CD4-positive, alpha-beta T cell (primary cell): ENCODE results near the gene NR4A3. TPM values are rescaled to one million over a fixed set of nuclear protein-coding genes. Genes with fewer than 3 reads are reported as not detected.

Experiments
- ATAC-seq: fragments of 200-7000 bp; cut with Tn5 transposase; one replicate; pipeline ENCODE4 v1.10.0; 2022; ENCODE audit warnings: mild to moderate bottlenecking; ENCODE audit not compliant: poor library complexity
- CTCF ChIA-PET: fragments of 350-600 bp; sonication (Branson Sonifier 250); formaldehyde crosslinking; loops from one replicate; lab custom pipeline; 2021; ENCODE audit warnings: antibody characterized with exemption, inconsistent platforms; lab: Charles Lee
- POLR2A ChIA-PET: fragments of 350-600 bp; sonication (Branson Sonifier 250); formaldehyde crosslinking; loops from one replicate; lab custom pipeline; 2021; ENCODE audit warnings: antibody characterized with exemption, inconsistent platforms; lab: Charles Lee
- DNase-seq, 14 experiments: peaks; one replicate each; pipeline ENCODE4 v3.0.0-alpha.2; 2013 to 2020; ENCODE audit warnings: mixed read lengths in 2 of 14
- H3K27ac ChIP-seq, 2 donors: one replicate each; pipeline versions ENCODE4 v1.5.1 to v1.7.0; 2013; ENCODE audit warnings: low read length in 2 of 2, low read depth in 1 of 2, mild to moderate bottlenecking in 1 of 2
- H3K27me3 ChIP-seq, 2 experiments: 1 replicate in 1 of 2; 2 replicates in 1 of 2; pipeline versions ENCODE4 v1.6.1 to v1.7.0; 2013; ENCODE audit warnings: low read length in 2 of 2, control low read depth in 1 of 2, mild to moderate bottlenecking in 1 of 2, moderate library complexity in 1 of 2; ENCODE audit not compliant: insufficient read depth in 2 of 2, control insufficient read depth in 1 of 2
- H3K36me3 ChIP-seq: one replicate; pipeline ENCODE4 v1.6.1; 2013; ENCODE audit warnings: low read length, control low read depth; ENCODE audit not compliant: insufficient read depth
- H3K4me1 ChIP-seq: one replicate; pipeline ENCODE4 v1.6.1; 2013; ENCODE audit warnings: low read length, control low read depth; ENCODE audit not compliant: insufficient read depth
- H3K4me3 ChIP-seq: one replicate; pipeline ENCODE4 v1.5.1; 2013; ENCODE audit warnings: mild to moderate bottlenecking, low read length, moderate library complexity
- H3K9me3 ChIP-seq, 2 experiments: 1 replicate in 1 of 2; 2 replicates in 1 of 2; pipeline versions ENCODE4 v1.6.1 to v1.7.0; 2013; ENCODE audit warnings: low read length in 2 of 2, mild to moderate bottlenecking in 2 of 2, control low read depth in 1 of 2, moderate library complexity in 1 of 2; ENCODE audit not compliant: control insufficient read depth in 1 of 2, insufficient read depth in 1 of 2
- H3K27ac Mint-ChIP-seq: one replicate; pipeline ENCODE4 v1.8.0; 2020; ENCODE audit warnings: mixed read lengths
- H3K27me3 Mint-ChIP-seq: one replicate; pipeline ENCODE4 v1.8.0; 2021; ENCODE audit warnings: mixed read lengths
- H3K36me3 Mint-ChIP-seq: one replicate; pipeline ENCODE4 v1.8.0; 2021; ENCODE audit warnings: low read depth, mixed read lengths
- H3K4me1 Mint-ChIP-seq: one replicate; pipeline ENCODE4 v1.8.0; 2021; ENCODE audit warnings: low read depth, mixed read lengths
- H3K4me3 Mint-ChIP-seq: one replicate; pipeline ENCODE4 v1.8.0; 2020; ENCODE audit warnings: mild to moderate bottlenecking, mixed read lengths
- H3K9me3 Mint-ChIP-seq: one replicate; pipeline ENCODE4 v1.8.0; 2020; ENCODE audit warnings: mixed read lengths
- CTCF ChIP-seq: fragments of 200-600 bp; IDR thresholded peaks from one replicate; pipeline ENCODE4 v1.8.0; 2022; ENCODE audit warnings: antibody characterized with exemption, mild to moderate bottlenecking
- intact Hi-C, 2 experiments: fragments of 100-400 bp; cut with DNase I in 1 of 2; cut with micrococcal nuclease in 1 of 2; formaldehyde crosslinking; loops; one replicate each; pipeline versions ENCODE4 v1.15.1 to v1.9.0; 2023 to 2025; cut with DNase I, micrococcal nuclease
- total RNA-seq, 174 experiments: library from RNA in 2 of 174; stranded (reverse) in 2 of 174; gene quantifications; one replicate each; pipeline ENCODE4 v1.2.3 and lab custom pipeline; 2021 to 2026

NR4A3 gene
- total RNA-seq, 2 experiments from 2014 or later: 42.4 to 44.6 TPM

- no peak overlapping the region for H3K27ac ChIP-seq
- DNase-seq: no peak
- H3K4me1 ChIP-seq: no peaks in the 10 kb centered on the region
- H3K36me3 ChIP-seq: no peaks in the 10 kb centered on the region
- Mint-ChIP-seq H3K4me1 (no peaks in the 10 kb centered on the region), H3K36me3 (no peaks in the 10 kb centered on the region), H3K4me3 (no peak overlapping the region), H3K27me3 (peaks cover 8% of the 10 kb centered on the region), H3K27ac (no peak overlapping the region), H3K9me3 (no peaks in the 10 kb centered on the region)
- ATAC-seq: no peak
- H3K4me3 ChIP-seq: no peak overlapping the region
- CTCF ChIA-PET: no interaction called here
- intact Hi-C loops: loop anchor here in 1 of 2 experiments (2.0 kb wide), 1 partner anchor 15 kb away; no protein-coding TSS in a partner anchor
- no peaks in the 10 kb centered on the region for H3K9me3 ChIP-seq
- POLR2A ChIA-PET: interaction anchor here (0.7 kb wide), 1 partner anchor 9 kb away, joined by 3 read pairs; no protein-coding TSS in a partner anchor
- no peaks in the 10 kb centered on the region for H3K27me3 ChIP-seq
- TF ChIP-seq CTCF: no peak
Measured at GRCh38 chr9:99873943-99874584, 52.4 kb downstream of the NR4A3 start.

GRCh38 chr9:99876190-99876589 lies 54.5 kb downstream of the NR4A3 start:
- DNase-seq (no peak), ATAC-seq (no peak)
- H3K9me3 ChIP-seq: no peaks in the 10 kb centered on the region
- no peak overlapping the region for H3K27ac ChIP-seq
- no peaks in the 10 kb centered on the region for H3K4me1 ChIP-seq
- H3K36me3 ChIP-seq: no peaks in the 10 kb centered on the region
- TF ChIP-seq CTCF: no peak
- no peak overlapping the region for H3K4me3 Mint-ChIP-seq
- no peaks in the 10 kb centered on the region for H3K4me1 Mint-ChIP-seq
- ChIA-PET POLR2A (no interaction called here), CTCF (no interaction called here)
- H3K9me3 Mint-ChIP-seq: peaks cover 6% of the 10 kb centered on the region
- peaks cover 8% of the 10 kb centered on the region for H3K27me3 Mint-ChIP-seq
- no peaks in the 10 kb centered on the region for H3K36me3 Mint-ChIP-seq
- no peak overlapping the region for H3K4me3 ChIP-seq
- intact Hi-C loops: no loop called here
- no peak overlapping the region for H3K27ac Mint-ChIP-seq
- H3K27me3 ChIP-seq: no peaks in the 10 kb centered on the region

GRCh38 chr9:99878651-99879050 lies 57.0 kb downstream of the NR4A3 start:
- no peak overlapping the region for H3K4me3 Mint-ChIP-seq
- no peaks in the 10 kb centered on the region for H3K9me3 ChIP-seq
- H3K36me3 Mint-ChIP-seq: no peaks in the 10 kb centered on the region
- DNase-seq (no peak), ATAC-seq (no peak)
- H3K4me3 ChIP-seq: no peak overlapping the region
- H3K4me1 Mint-ChIP-seq: no peaks in the 10 kb centered on the region
- no peaks in the 10 kb centered on the region for H3K27me3 ChIP-seq
- H3K27me3 Mint-ChIP-seq: peaks cover 8% of the 10 kb centered on the region
- H3K27ac ChIP-seq: no peak overlapping the region
- H3K9me3 Mint-ChIP-seq: peaks cover 6% of the 10 kb centered on the region
- no peak for TF ChIP-seq CTCF
- ChIA-PET CTCF (no interaction called here), POLR2A (no interaction called here)
- no peaks in the 10 kb centered on the region for H3K4me1 ChIP-seq
- no peaks in the 10 kb centered on the region for H3K36me3 ChIP-seq
- no peak overlapping the region for H3K27ac Mint-ChIP-seq
- intact Hi-C loops: no loop called here
